Measurements from ENCODE around the gene ARL6.

The ARL6 gene

DNA sequence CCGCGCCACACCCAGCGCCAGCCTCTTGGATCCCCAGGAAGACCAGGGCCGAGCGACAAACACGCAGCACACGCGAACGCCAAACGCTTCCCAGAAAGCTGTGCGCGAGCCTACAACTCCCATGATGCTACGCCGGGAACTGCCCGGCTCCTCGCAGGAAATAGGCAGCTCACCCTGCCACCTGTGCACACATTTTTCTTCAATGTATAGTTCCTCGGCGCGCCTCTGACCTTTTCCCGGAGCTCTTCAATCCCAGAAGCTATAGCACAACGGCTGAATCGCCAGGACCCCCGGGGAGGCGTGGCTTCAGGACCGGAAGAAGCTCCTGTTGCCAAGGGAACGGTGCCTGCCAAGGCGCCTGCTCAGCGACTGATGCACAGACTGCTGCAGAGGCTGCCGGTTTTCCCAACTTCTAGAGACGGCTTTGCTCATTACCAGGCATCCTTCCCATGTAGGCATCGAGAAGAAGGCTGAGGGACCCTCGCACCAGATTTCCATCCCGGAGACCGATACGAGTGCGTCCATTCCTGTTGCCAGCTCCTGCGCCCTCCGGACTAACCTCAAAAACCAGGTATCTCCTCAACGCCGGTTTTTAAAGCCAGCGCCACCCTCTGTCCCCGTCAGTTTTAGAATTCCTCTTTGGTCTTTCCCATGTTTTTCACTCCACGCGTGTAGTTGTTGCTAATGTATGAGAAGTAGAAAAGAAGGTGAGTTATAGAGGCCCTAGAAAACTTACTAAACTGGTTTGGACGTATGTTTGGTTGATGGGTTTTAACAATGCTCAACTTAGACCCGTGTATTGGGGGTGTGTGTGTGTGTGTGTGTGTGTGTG lies at the start of gene ARL6:
TSS of gene ARL6 (plus strand) at position 352 of the 832 bp plus-strand sequence. CDS start 3,350 bp downstream, outside the sequence.
- DNase-seq (ENCODE audit: low spot score) = peak; percentile 86

GRCh38 chr3:97719156-97719821 lies 45.3 kb upstream of the ARL6 start:
- peak; percentile 67 for DNase-seq (ENCODE audit: low spot score)

DNA sequence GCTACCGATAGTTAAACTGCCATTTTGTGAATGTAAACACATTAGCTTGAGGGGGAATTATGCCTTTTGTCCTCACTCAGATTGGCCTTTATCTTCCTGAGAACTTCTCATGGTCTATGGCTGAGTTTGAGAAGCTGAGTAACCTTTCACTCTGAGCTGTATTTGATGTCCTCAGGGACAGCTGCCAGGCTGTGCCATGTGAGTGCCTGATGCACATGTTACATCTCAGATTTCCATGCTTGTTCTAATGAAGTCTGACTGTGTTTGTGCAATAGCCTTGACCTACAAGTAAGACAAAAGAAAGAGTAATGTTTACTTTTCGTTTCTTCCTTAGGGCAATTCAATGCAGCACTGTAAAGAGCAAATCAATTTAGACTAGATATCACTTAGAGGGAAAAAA lies 44.1 kb upstream of the ARL6 start:
- DNase-seq (ENCODE audit: low spot score) = no peak

- no peak for DNase-seq (ENCODE audit: low spot score)
These were observed 43.1 kb upstream of the ARL6 start for GRCh38 chr3:97721446-97721845.

DNA sequence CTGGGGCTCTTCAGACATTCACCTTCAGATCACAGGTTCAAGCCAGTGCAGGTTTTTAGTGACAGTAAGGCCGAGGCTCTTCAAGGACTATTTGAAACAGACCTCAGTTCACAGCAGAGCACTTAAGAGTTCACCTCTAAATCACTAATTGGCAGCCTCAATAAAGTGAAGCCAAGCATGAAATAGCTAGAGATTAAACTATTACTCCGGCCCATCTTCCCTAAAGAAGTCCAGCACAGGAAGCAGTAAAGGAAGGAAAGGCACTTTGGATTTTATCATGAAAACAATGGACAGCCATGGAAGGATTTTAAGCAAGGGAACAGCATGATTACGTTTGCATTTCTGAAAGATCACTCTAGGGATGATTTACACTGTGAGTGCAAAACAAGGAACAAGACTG lies 27.6 kb upstream of the ARL6 start:
- no peak for DNase-seq (ENCODE audit: low spot score)

DNA sequence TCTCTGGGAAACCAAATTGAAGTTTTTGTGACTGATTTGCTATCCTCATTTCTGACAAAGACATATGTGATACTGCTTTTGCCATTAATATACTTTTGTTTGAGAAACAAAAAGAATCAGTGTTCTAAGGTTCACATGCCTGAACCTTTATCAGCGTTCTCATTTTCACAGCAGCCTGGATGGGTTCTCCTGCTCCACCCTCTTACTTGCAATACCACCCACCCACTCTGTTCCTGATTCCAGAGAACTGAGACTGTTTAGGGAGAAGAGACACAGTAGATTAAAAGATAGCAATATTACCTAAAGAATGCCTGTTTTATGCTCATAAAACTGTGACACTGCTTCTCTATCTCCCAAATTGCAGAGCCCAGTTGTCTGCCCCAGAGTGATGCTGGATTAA lies 25.8 kb upstream of the ARL6 start:
- no peak for DNase-seq (ENCODE audit: low spot score)

DNA sequence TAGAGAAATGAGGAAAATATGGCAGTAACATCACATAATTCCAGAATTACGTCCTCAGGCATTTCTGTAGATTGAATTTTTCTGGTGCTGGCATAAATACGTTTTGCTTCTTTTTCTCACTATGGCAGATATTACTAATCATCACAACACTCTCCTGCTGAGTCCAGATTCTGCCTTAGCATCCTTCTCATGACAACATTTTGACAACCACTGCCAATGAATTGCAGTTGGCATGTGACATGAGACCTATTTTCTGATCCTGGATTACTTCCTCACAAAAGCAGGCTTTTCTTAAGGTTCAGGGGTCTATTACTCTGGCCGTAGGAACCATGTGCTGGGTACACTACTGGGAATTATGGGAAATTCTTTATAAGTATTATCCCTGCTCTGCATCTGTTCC lies 22.5 kb upstream of the ARL6 start:
- DNase-seq (ENCODE audit: low spot score) = no peak

GRCh38 chr3:97744289-97744688 lies 20.3 kb upstream of the ARL6 start:
- DNase-seq (ENCODE audit: low spot score) = no peak

GRCh38 chr3:97763586-97764406 lies 762 bp upstream of the ARL6 start:
- DNase-seq (ENCODE audit: low spot score) = no peak

DNA sequence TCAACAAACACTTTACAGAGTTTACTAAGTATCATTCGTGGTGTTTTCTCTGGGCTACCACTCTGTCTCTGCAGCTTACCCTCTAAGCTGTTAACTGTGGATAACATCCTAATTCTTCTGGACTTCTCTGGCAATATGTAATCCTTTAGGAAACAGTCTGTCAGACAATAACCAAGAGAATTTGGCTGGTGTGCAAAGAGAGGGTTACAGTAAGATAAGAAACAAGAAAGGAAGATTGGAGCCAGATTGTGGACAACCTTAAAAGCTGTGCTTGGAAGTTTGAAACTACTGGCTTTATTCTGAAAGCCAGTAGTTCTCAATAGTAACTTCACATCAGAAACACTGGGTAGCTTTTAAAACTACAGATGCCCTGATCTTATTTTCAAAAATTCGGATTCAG lies 778 bp downstream of the ARL6 start:
- DNase-seq (ENCODE audit: low spot score) = no peak

DNA sequence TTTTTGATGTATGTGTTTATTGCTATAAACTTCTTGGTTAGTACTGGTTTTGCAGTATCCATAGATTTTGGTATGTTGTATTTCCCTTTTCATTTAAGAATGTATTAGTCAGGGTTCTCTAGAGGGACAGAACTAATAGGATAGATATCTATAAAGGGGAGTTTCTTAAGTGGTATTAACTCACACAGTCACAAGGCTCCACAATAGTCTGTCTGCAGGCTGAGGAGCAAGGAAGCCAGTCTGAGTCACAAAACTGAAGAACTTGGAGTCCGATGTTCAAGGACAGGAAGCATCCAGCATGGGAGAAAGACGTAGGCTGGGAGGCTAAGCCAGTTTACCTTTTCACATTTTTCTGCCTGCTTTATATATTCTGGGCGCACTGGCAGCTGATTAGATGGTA lies 8.4 kb downstream of the ARL6 start:
- DNase-seq (ENCODE audit: low spot score) = no peak

- DNase-seq (ENCODE audit: low spot score) = no peak
These were observed 13.6 kb downstream of the ARL6 start for GRCh38 chr3:97778152-97778551.

DNA sequence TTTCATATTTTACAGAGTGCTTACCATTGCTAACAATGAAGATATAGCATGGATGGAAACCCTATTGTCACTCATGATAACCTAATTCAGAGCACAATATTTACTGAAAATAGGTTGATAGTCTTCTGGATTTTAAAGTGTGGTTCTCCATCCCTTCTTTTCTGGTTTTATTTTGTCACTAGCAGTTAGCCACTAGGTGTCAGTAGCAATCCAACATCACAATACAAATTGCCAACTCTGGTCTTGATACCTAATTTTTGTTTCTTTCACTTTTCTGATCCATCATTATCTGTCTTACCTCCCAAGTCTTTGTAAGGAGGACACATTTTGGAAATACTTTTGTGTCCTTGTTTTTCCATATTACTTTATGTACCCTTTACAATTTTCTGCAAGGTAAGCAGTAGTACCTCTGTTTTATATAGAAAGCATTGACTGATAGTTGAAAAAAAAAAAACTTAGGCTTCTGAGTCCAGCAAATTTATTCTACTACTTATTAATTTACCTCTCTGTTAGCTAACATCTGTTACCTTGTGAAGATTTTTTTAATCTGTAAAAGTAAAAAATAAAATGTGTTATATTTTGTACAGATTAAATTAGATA lies 29.0 kb downstream of the ARL6 start:
- DNase-seq (ENCODE audit: low spot score) = peak; percentile 50

GRCh38 chr3:97795951-97796350 lies 31.4 kb downstream of the ARL6 start:
- DNase-seq (ENCODE audit: low spot score) = no peak

DNA sequence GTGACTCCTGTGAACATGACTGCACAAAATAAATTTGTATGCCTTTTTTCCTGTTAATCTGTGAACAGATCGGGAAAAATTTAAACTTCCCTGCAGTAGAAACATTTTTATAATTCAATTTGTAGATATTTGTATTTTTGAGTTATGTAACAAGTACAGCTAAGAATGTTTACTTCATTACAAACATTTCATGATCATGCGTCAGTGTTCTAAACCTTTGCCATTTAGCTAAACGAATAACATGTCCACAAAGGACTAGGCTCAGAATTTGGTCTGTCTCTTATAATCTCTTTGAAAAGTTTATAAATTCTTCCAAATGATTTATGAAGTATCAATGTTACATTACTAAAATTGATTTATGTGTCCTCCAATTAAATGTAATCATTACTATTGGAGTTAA lies 39.9 kb downstream of the ARL6 start:
- no peak for DNase-seq (ENCODE audit: low spot score)

GRCh38 chr3:97810779-97811390 lies 46.3 kb downstream of the ARL6 start:
- peak; percentile 25 for DNase-seq (ENCODE audit: low spot score)

- DNase-seq (ENCODE audit: low spot score) = no peak
These were observed 50.8 kb downstream of the ARL6 start for GRCh38 chr3:97815149-97815917.

GRCh38 chr3:97816811-97817210 lies 52.3 kb downstream of the ARL6 start:
- DNase-seq (ENCODE audit: low spot score) = no peak

DNA sequence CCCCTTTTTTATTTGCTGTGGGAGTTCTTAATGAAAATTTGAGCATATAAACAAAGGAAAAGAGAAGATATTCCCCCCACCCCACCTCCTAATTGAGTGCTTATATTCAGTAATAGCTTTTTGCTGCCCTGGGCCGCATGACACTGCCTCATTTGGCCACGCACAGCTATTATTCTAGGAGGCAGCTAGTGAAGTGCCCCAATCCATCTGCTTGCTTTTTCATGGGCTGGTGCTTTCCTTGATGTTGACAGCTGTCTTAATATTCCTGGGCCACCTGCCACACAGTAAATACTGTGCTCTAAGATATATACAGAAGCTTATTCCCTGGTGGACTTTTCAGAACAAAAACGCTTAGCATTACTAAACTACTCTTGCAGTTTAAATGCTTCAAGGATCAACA lies 53.4 kb downstream of the ARL6 start:
- DNase-seq (ENCODE audit: low spot score) = no peak

DNA sequence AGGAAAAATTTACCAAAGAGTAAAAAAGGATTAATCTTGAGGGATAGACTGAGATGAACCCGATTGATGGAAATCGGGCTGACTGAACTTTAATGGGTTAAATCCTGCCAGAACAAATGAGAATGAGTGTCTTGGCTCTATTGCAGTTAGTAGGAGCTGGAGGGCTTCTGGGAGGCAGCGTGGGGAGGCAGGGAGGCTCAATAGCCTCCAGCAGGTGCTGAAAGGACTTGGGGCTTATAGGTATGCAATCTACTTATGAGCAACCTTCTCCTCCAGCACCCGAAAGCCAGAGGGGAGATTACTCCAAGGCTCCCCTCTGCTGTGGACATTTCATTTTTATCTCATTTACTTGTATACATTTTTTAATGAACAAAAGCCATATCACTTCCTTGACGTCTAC lies 56.2 kb downstream of the ARL6 start:
- DNase-seq (ENCODE audit: low spot score) = no peak

DNA sequence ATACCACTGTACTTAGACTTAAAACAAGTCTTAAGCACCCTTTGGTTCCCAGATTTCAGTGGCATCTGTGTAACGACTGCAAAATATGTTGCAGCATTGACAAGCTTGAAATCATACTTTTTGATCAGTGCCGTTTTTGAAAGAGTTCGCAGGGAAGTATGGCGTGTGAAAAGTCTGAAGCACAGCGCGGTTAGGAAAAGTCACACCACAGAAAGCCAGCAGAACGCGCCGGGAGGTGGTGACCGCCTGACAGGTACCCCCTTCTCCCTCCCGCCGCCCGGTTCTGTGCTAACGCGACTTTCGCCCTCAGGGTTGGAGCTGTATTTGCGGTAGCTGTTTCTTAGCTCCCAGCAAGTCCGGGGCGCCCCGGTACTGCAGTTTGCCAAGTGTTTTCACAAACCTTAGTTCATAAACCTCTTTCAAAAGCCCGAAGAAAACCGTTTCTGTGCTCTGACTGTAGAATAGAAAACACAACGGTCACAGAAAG lies 56.8 kb downstream of the ARL6 start:
- no peak for DNase-seq (ENCODE audit: low spot score)

All from AG08395 (cell line).